K562 (cell line): ENCODE measurements around the gene FAM219B. TPM values are rescaled to one million over a fixed set of nuclear protein-coding genes. Genes with fewer than 3 reads are reported as not detected.

Source experiments
- CEBPB ChIP-seq: fragments of 450-650 bp; IDR thresholded peaks from 2 replicates; pipeline ENCODE4 v1.6.1; 2016; ENCODE audit warnings: missing genetic modification characterization, missing compliant biosample characterization
- CGGBP1 ChIP-seq: fragments of 250-450 bp; sonication (Bioruptor Pico); IDR thresholded peaks from 2 replicates; pipeline ENCODE4 v1.9.0; 2021; ENCODE audit warnings: mild to moderate bottlenecking
- COPS2 ChIP-seq: fragments of 450-650 bp; conservative IDR thresholded peaks from 2 replicates; pipeline ENCODE4 v1.6.1; 2016; ENCODE audit warnings: mild to moderate bottlenecking, moderate library complexity
- DDX20 ChIP-seq: fragments of 450-650 bp; IDR thresholded peaks from 2 replicates; pipeline ENCODE4 v1.6.1; 2016; ENCODE audit warnings: missing genetic modification characterization, low read depth, mild to moderate bottlenecking, missing compliant biosample characterization, moderate library complexity
- ERF ChIP-seq: fragments of 450-650 bp; formaldehyde crosslinking; IDR thresholded peaks from 2 replicates; pipeline ENCODE4 v1.4.0; 2020; ENCODE audit warnings: mild to moderate bottlenecking, mixed read lengths
- FOSL1 ChIP-seq: fragments of 200-800 bp; sonication (Bioruptor generic); conservative IDR thresholded peaks from 2 replicates; pipeline ENCODE4 v1.6.1; 2016; ENCODE audit warnings: missing genetic modification characterization, missing compliant biosample characterization
- HDAC3 ChIP-seq: fragments of 450-650 bp; IDR thresholded peaks from 2 replicates; pipeline ENCODE4 v1.6.1; 2018; ENCODE audit warnings: borderline replicate concordance, mild to moderate bottlenecking, moderate library complexity; ENCODE audit not compliant: partially characterized antibody
- HNRNPL ChIP-seq: fragments of 200-400 bp; formaldehyde crosslinking; IDR thresholded peaks from 2 replicates; pipeline ENCODE4 v1.6.1; 2017; ENCODE audit warnings: low read depth, mild to moderate bottlenecking, low read length
- HOXB6 ChIP-seq: fragments of 250-450 bp; sonication (Bioruptor Pico); IDR thresholded peaks from 2 replicates; pipeline ENCODE4 v1.5.1; 2022; ENCODE audit warnings: mild to moderate bottlenecking, borderline replicate concordance
- MTA3 ChIP-seq: fragments of 450-650 bp; formaldehyde crosslinking; IDR thresholded peaks from 2 replicates; pipeline ENCODE4 v1.6.1; 2017; ENCODE audit warnings: mild to moderate bottlenecking, borderline replicate concordance
- SREBF1 ChIP-seq: fragments of 150-350 bp; IDR thresholded peaks from 2 replicates; pipeline ENCODE4 v1.6.1; 2014; ENCODE audit warnings: antibody characterized with exemption, low read depth, low read length, borderline replicate concordance
- TRIM25 ChIP-seq: fragments of 450-650 bp; IDR thresholded peaks from 2 replicates; pipeline ENCODE4 v1.7.0; 2016; ENCODE audit warnings: borderline replicate concordance
- ZNF507 ChIP-seq: conservative IDR thresholded peaks from 2 replicates; pipeline ENCODE4 v1.6.1; 2017; ENCODE audit warnings: missing genetic modification characterization, missing compliant biosample characterization
- ZNF740 ChIP-seq, 3 experiments: fragments of 200-800 bp in 1 of 3; sonication (Bioruptor generic) in 1 of 3; sonication (generic) in 1 of 3; formaldehyde crosslinking in 1 of 3; IDR thresholded peaks; 2 replicates each; pipeline versions ENCODE4 v1.6.1 to v1.8.0; 2016 to 2022; ENCODE audit warnings: mild to moderate bottlenecking in 2 of 3, missing compliant biosample characterization in 2 of 3, missing genetic modification characterization in 2 of 3, missing genetic modification reagents in 1 of 3
- polyA plus RNA-seq, 8 experiments: library from polyadenylated mRNA; depleted of rRNA in 4 of 8; stranded (reverse) in 5 of 8; unstranded in 3 of 8; fragments of >200 nt; fragmentation: Nextera tagmentation in 2 of 8; fragmentation: Illumina TruSeq in 1 of 8; extraction: Ambion mirVana in 2 of 8; extraction: Trizol in 1 of 8; gene quantifications; 2 replicates each; pipeline versions ENCODE4 v1.2.1 to v1.2.3, GENCODE V29; 2011 to 2014; ENCODE audit warnings: inconsistent platforms in 1 of 8, missing spikeins in 1 of 8
- total RNA-seq, 7 experiments: library from RNA; depleted of rRNA in 6 of 7; stranded (reverse); fragments of >200 nt in 6 of 7; fragmentation: Illumina TruSeq in 2 of 7; extraction: Trizol in 2 of 7; gene quantifications; 2 replicates each; pipeline versions ENCODE4 v1.2.1 to v1.2.3, GENCODE V29; 2011 to 2021; ENCODE audit warnings: low replicate concordance in 1 of 7
- TF ChIP-seq, protein P1 (sequence below): fragments of 250-450 bp; sonication (Bioruptor Pico); IDR thresholded peaks from 2 replicates; pipeline ENCODE4 v1.8.0; 2022; ENCODE audit warnings: moderate library complexity, mild to moderate bottlenecking, inconsistent platforms
- TF ChIP-seq, protein P2 (sequence below): fragments of 450-650 bp; IDR thresholded peaks from 2 replicates; pipeline ENCODE4 v1.6.1; 2017; ENCODE audit warnings: antibody characterized with exemption, mild to moderate bottlenecking

Gene FAM219B
- total and polyA plus RNA-seq, 9 of the 15 experiments (the other 6 are each of a cell fraction or from before 2014, with no cell fraction given): 6.8 to 50.4 (median 29.4) TPM

- TF ChIP-seq, protein P1, sequence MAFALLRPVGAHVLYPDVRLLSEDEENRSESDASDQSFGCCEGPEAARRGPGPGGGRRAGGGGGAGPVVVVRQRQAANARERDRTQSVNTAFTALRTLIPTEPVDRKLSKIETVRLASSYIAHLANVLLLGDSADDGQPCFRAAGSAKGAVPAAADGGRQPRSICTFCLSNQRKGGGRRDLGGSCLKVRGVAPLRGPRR (CRISPR knock-in tag): no peak
- TF ChIP-seq TRIM25 (no peak), DDX20 (no peak), COPS2 (no peak), CEBPB (tag) (no peak), HNRNPL (peak; percentile 86; the same call in 1 of the 2 replicates), HOXB6 (CRISPR knock-in tag) (no peak), ZNF507 (no peak), FOSL1 (no peak; the same call in 1 of the 2 replicates), HDAC3 (no peak), SREBF1 (no peak), MTA3 (peak; percentile 64; the same call in 1 of the 2 replicates), ZNF740 (CRISPR knock-in tag; IDR thresholded peaks at IDR 0.05) (peak; percentile 88), ZNF740 (tag; IDR thresholded peaks at IDR 0.05) (no peak), CGGBP1 (no peak), ERF (no peak)
- TF ChIP-seq, protein P2, sequence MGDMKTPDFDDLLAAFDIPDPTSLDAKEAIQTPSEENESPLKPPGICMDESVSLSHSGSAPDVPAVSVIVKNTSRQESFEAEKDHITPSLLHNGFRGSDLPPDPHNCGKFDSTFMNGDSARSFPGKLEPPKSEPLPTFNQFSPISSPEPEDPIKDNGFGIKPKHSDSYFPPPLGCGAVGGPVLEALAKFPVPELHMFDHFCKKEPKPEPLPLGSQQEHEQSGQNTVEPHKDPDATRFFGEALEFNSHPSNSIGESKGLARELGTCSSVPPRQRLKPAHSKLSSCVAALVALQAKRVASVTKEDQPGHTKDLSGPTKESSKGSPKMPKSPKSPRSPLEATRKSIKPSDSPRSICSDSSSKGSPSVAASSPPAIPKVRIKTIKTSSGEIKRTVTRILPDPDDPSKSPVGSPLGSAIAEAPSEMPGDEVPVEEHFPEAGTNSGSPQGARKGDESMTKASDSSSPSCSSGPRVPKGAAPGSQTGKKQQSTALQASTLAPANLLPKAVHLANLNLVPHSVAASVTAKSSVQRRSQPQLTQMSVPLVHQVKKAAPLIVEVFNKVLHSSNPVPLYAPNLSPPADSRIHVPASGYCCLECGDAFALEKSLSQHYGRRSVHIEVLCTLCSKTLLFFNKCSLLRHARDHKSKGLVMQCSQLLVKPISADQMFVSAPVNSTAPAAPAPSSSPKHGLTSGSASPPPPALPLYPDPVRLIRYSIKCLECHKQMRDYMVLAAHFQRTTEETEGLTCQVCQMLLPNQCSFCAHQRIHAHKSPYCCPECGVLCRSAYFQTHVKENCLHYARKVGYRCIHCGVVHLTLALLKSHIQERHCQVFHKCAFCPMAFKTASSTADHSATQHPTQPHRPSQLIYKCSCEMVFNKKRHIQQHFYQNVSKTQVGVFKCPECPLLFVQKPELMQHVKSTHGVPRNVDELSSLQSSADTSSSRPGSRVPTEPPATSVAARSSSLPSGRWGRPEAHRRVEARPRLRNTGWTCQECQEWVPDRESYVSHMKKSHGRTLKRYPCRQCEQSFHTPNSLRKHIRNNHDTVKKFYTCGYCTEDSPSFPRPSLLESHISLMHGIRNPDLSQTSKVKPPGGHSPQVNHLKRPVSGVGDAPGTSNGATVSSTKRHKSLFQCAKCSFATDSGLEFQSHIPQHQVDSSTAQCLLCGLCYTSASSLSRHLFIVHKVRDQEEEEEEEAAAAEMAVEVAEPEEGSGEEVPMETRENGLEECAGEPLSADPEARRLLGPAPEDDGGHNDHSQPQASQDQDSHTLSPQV: peak; percentile 87
Observed at GRCh38 chr15:74955796-74956647, 49.4 kb upstream of the FAM219B start (continued).
